Body of pancreas (tissue), 4 donors: ENCODE data around the gene PEMT. TPM values are rescaled to one million over a fixed set of nuclear protein-coding genes. Genes with fewer than 3 reads are reported as not detected.

ENCODE experiments used
- ATAC-seq: fragments of 150-250 bp; one replicate; pipeline ENCODE4 v1.9.1; 2016
- DNase-seq, 4 donors: peaks; one replicate each; pipeline ENCODE4 v3.0.0-alpha.2; 2019
- H3K27ac ChIP-seq, 4 donors: fragments of 200-600 bp; sonication (generic); 1 replicate in 3 of 4; 2 replicates in 1 of 4; pipeline versions ENCODE4 v1.5.1 to v1.6.1; 2016 to 2019; ENCODE audit warnings: mild to moderate bottlenecking in 1 of 4, mixed read lengths in 1 of 4, moderate library complexity in 1 of 4
- H3K27me3 ChIP-seq, 2 donors: fragments of 200-600 bp; sonication (generic); one replicate each; pipeline ENCODE4 v1.6.0; 2016; ENCODE audit warnings: mild to moderate bottlenecking in 1 of 2
- H3K36me3 ChIP-seq, 2 donors: fragments of 200-600 bp; sonication (generic); replicated peaks in 1 of 2; 2 replicates each; pipeline ENCODE4 v1.5.1; 2016; ENCODE audit warnings: low read depth in 2 of 2; ENCODE audit not compliant: insufficient read depth in 1 of 2
- H3K4me1 ChIP-seq: fragments of 200-600 bp; sonication (generic); one replicate; pipeline ENCODE4 v1.6.0; 2016
- H3K4me3 ChIP-seq, 2 donors: fragments of 200-600 bp; sonication (generic); 1 replicate in 1 of 2; 2 replicates in 1 of 2; pipeline ENCODE4 v1.5.1; 2016 to 2019
- H3K9me3 ChIP-seq, 3 donors: fragments of 200-600 bp; sonication (generic); 1 replicate in 2 of 3; 2 replicates in 1 of 3; pipeline ENCODE4 v1.5.1; 2016
- CTCF ChIP-seq, 7 experiments: fragments of 450-650 bp in 4 of 7; fragments of 200-600 bp in 3 of 7; sonication (generic) in 3 of 7; IDR thresholded peaks; one replicate each; pipeline ENCODE4 v1.5.1; 2016 to 2019; ENCODE audit warnings: antibody characterized with exemption in 7 of 7
- POLR2A ChIP-seq, 3 donors: fragments of 450-650 bp; IDR thresholded peaks; one replicate each; pipeline ENCODE4 v1.6.1; 2016; ENCODE audit warnings: antibody characterized with exemption in 3 of 3, mild to moderate bottlenecking in 2 of 3
- WGBS, 2 donors: methylation state at CpG; one replicate each; pipeline ENCODE4 v1.1.5; 2017; 5-methylcytosine and 5-hydroxymethylcytosine counted together
- intact Hi-C: fragments of 100-400 bp; cut with DNase I; formaldehyde crosslinking; loops from one replicate; pipeline ENCODE4 v1.15.1; 2023
- total RNA-seq, 2 donors: library from RNA; depleted of rRNA; stranded (reverse); fragments of >200 nt; gene quantifications; one replicate each; pipeline ENCODE4 v1.1.0, GENCODE V29; 2016

The PEMT gene
- total RNA-seq, 2 donors from 2014 or later, result 23.4 to 27.8 TPM

DNA sequence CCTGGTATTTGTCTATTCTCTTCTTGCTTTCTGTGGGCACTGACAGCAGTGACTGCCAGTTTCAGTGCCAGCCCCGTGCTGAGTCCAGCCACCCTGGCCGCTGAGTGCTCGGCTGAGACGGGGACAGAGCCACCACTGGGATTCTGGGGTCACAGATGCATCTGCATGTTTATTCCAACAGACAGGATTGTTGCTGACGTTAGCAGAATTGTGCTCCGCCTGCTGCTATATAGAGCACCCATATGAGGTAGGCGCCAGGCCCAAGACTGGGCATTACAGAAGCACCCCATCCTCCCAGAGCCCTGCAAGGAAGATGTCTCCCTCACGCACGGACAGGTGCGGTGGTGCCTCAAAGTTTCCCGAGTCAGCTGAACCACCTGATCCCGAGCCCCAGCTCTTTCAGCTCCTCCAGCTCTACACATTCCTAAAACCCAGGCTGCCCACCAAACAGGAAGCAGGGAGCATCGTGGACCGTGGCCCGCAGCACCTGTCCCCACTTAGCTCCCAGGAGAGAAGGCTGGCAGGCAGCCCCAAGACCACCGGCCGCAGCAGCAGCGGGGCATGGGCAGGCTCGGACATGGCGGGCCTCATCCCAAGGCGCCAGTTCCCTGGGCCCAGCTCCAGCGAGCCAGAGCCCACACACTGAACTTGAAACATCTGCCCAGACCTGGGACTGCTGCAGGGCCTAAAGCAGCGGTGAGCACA is 50.4 kb downstream of the PEMT start:
- peaks cover 59% of the 10 kb centered on the region for H3K4me1 ChIP-seq

GRCh38 chr17:17540278-17540906 is 51.1 kb downstream of the PEMT start:
- H3K27ac ChIP-seq, result no peak overlapping the region
- DNase-seq (no peak), ATAC-seq (no peak)
- no peak overlapping the region for H3K4me3 ChIP-seq
- no peaks in the 10 kb centered on the region for H3K36me3 ChIP-seq
- peaks cover 66% of the 10 kb centered on the region for H3K4me1 ChIP-seq
- intact Hi-C loops, result no loop called here
- no peaks in the 10 kb centered on the region for H3K9me3 ChIP-seq
- WGBS, 2 donors, result 75 to 85% methylated on average over 7 to 14 of the region's 15 CpGs
- H3K27me3 ChIP-seq, result no peaks in the 10 kb centered on the region
- TF ChIP-seq POLR2A (IDR thresholded peaks at IDR 0.05) (no peak), CTCF (IDR thresholded peaks at IDR 0.05) (no peak)

More for the DNA sequence above, 50.4 kb downstream of the PEMT start:
- no peak for ATAC-seq
- intact Hi-C loops, result no loop called here
- no peak overlapping the region for H3K27ac ChIP-seq
- no peaks in the 10 kb centered on the region for H3K27me3 ChIP-seq
- no peak for DNase-seq
- WGBS, 2 donors, result 89 to 97% methylated on average over 7 to 23 of the region's 23 CpGs
- no peak for TF ChIP-seq CTCF (IDR thresholded peaks at IDR 0.05)
- no peak for TF ChIP-seq POLR2A (IDR thresholded peaks at IDR 0.05)
- H3K9me3 ChIP-seq, result no peaks in the 10 kb centered on the region
- no peaks in the 10 kb centered on the region for H3K36me3 ChIP-seq
- H3K4me3 ChIP-seq, result no peak overlapping the region

- no peak for ATAC-seq
- no peaks in the 10 kb centered on the region for H3K36me3 ChIP-seq
- no peaks in the 10 kb centered on the region for H3K27me3 ChIP-seq
- no peak for TF ChIP-seq CTCF (IDR thresholded peaks at IDR 0.05)
- no peak for TF ChIP-seq POLR2A (IDR thresholded peaks at IDR 0.05)
- DNase-seq, result no peak
- intact Hi-C loops, result no loop called here
- H3K4me1 ChIP-seq, result peaks cover 68% of the 10 kb centered on the region
- H3K9me3 ChIP-seq, result no peaks in the 10 kb centered on the region
- peak overlapping the region in 2 of 4 donors; percentile 70 to 79 for H3K27ac ChIP-seq
- WGBS, 2 donors, result 65 to 67% methylated on average over 7 to 10 of the region's 10 CpGs
- no peak overlapping the region for H3K4me3 ChIP-seq
Measured at GRCh38 chr17:17539591-17539990, 51.9 kb downstream of the PEMT start.

DNA sequence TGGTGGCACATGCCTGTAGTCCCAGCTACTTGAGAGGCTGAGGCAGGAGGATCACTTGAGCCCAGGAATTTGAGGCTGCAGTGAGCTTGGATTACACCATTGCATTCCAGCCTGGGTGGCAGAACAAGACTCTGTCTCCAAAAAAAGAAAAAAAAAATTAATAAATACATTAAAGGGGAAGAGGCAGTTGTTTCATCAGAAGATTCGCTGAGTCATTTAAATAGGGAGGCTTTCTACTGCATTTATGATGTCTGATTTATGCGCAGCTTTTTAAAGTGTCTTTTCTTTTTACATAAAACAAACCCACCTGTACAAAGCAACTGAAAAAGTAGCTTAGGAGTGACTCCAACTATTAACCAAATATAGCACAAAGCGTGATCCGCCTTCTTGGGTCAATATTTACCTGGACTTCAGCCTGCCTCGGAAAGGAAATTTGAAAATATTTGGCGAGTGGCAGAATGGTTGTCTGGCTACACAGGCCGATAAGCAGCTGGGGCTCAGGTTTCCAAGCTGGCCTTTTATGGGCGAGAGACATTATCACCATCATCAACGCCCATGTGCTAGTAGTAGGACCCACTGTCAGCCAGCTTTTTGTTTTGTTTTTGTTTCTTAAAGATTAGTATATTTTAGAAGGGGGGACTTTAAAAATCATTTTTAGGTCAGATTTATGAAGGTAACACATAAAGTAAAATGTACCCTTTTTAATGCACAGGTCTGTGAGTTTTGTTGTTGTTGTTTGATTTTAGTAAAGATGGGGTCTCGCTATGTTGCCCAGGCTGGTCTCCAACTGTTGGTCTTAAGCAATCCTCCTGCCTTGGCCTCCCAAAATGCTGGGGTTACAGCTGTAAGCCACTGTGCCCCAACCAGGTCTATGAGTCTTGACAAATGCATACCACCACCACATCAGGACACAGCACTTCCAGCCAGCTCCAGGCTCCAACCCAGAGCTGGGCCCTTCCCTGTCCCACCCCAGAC is 52.8 kb downstream of the PEMT start:
- 20 to 24% methylated on average over 10 of the region's 10 CpGs for WGBS, 2 donors
- no peak overlapping the region for H3K4me3 ChIP-seq
- intact Hi-C loops, result no loop called here
- no peaks in the 10 kb centered on the region for H3K9me3 ChIP-seq
- H3K27ac ChIP-seq, result peak overlapping the region; percentile 65 to 83 (median 74)
- TF ChIP-seq POLR2A (IDR thresholded peaks at IDR 0.05) (no peak), CTCF (IDR thresholded peaks at IDR 0.05) (no peak)
- DNase-seq (peak; percentile 77 to 91 (median 84)), ATAC-seq (peak; percentile 89)
- H3K36me3 ChIP-seq, result no peaks in the 10 kb centered on the region
- peaks cover 67% of the 10 kb centered on the region for H3K4me1 ChIP-seq
- no peaks in the 10 kb centered on the region for H3K27me3 ChIP-seq
